H9 (cell line): Measurements from ENCODE around the gene P4HA2. TPM values are rescaled to one million over a fixed set of nuclear protein-coding genes. Genes with fewer than 3 reads are reported as not detected.
A peak's percentile ranks its signal among the peaks of the same experiment; 100 is the strongest.

ENCODE experiments used
- DNase-seq: peaks from one replicate; pipeline ENCODE4 v3.0.0-alpha.2; 2017
- H2AFZ ChIP-seq: one replicate; pipeline ENCODE4 v1.6.1; 2013; ENCODE audit warnings: mild to moderate bottlenecking, low read length, control low read depth, moderate library complexity
- H2AK5ac ChIP-seq: 2 replicates; pipeline ENCODE4 v1.6.1; 2013; ENCODE audit warnings: low read length, control low read depth, mixed read lengths; ENCODE audit not compliant: insufficient read length
- H2BK120ac ChIP-seq: one replicate; pipeline ENCODE4 v1.6.1; 2013; ENCODE audit warnings: low read depth, mild to moderate bottlenecking, low read length, control low read depth, inconsistent platforms; ENCODE audit not compliant: poor library complexity, severe bottlenecking
- H2BK12ac ChIP-seq: 2 replicates; pipeline ENCODE4 v1.6.1; 2013; ENCODE audit warnings: low read length, control low read depth, mixed read lengths, low read depth; ENCODE audit not compliant: insufficient read length
- H2BK15ac ChIP-seq: 2 replicates; pipeline ENCODE4 v1.6.1; 2013; ENCODE audit warnings: low read depth, low read length, control low read depth
- H2BK20ac ChIP-seq: one replicate; pipeline ENCODE4 v1.6.1; 2013; ENCODE audit warnings: low read depth, mild to moderate bottlenecking, low read length, control low read depth, inconsistent platforms; ENCODE audit not compliant: poor library complexity, severe bottlenecking
- H2BK5ac ChIP-seq: 2 replicates; pipeline ENCODE4 v1.6.1; 2013; ENCODE audit warnings: low read length, control low read depth, mixed read lengths; ENCODE audit not compliant: insufficient read length
- H3K14ac ChIP-seq: 2 replicates; pipeline ENCODE4 v1.6.1; 2013; ENCODE audit warnings: low read length, control low read depth; ENCODE audit not compliant: insufficient read depth
- H3K18ac ChIP-seq: 2 replicates; pipeline ENCODE4 v1.6.1; 2013; ENCODE audit warnings: low read depth, mild to moderate bottlenecking, mixed read lengths, low read length, control low read depth; ENCODE audit not compliant: insufficient read length
- H3K23ac ChIP-seq: 2 replicates; pipeline ENCODE4 v1.6.1; 2013; ENCODE audit warnings: low read length, control low read depth, mixed read lengths, low read depth; ENCODE audit not compliant: insufficient read length
- H3K23me2 ChIP-seq: 2 replicates; pipeline ENCODE4 v1.6.1; 2013; ENCODE audit warnings: low read depth, mild to moderate bottlenecking, mixed read lengths, low read length, control low read depth; ENCODE audit not compliant: insufficient read length, poor library complexity, severe bottlenecking
- H3K27ac ChIP-seq: 2 replicates; pipeline ENCODE4 v1.5.1; 2013; ENCODE audit warnings: low read length, control low read depth, mixed read lengths, low read depth; ENCODE audit not compliant: insufficient read length
- H3K27me3 ChIP-seq: 2 replicates; pipeline ENCODE4 v1.6.1; 2013; ENCODE audit warnings: low read length, control low read depth, inconsistent platforms; ENCODE audit not compliant: insufficient read depth
- H3K4ac ChIP-seq: 2 replicates; pipeline ENCODE4 v1.6.1; 2013; ENCODE audit warnings: low read depth, mild to moderate bottlenecking, control low read depth, inconsistent platforms, low read length, moderate library complexity
- H3K4me1 ChIP-seq: 2 replicates; pipeline ENCODE4 v1.6.1; 2013; ENCODE audit warnings: low read length, control low read depth, inconsistent platforms; ENCODE audit not compliant: insufficient read depth
- H3K4me2 ChIP-seq: 2 replicates; pipeline ENCODE4 v1.6.1; 2013; ENCODE audit warnings: low read length, control low read depth, mixed read lengths; ENCODE audit not compliant: insufficient read length, insufficient read depth
- H3K56ac ChIP-seq: 2 replicates; pipeline ENCODE4 v1.6.1; 2013; ENCODE audit warnings: low read depth, mild to moderate bottlenecking, mixed read lengths, low read length, control low read depth; ENCODE audit not compliant: insufficient read length
- H3K79me1 ChIP-seq: 2 replicates; pipeline ENCODE4 v1.6.1; 2013; ENCODE audit warnings: low read depth, mild to moderate bottlenecking, moderate library complexity, low read length, control low read depth, inconsistent platforms; ENCODE audit not compliant: insufficient read depth, poor library complexity, severe bottlenecking
- H3K79me2 ChIP-seq: 2 replicates; pipeline ENCODE4 v1.6.1; 2013; ENCODE audit warnings: low read length, control low read depth, inconsistent platforms; ENCODE audit not compliant: insufficient read depth
- H3K9ac ChIP-seq: 2 replicates; pipeline ENCODE4 v1.6.1; 2013; ENCODE audit warnings: low read length, control low read depth, mixed read lengths; ENCODE audit not compliant: insufficient read length; ENCODE audit errors: extremely low read depth
- H3K9me3 ChIP-seq: one replicate; pipeline ENCODE4 v1.6.1; 2013; ENCODE audit warnings: low read depth, low read length, inconsistent platforms; ENCODE audit not compliant: control insufficient read depth
- H3T11ph ChIP-seq: one replicate; pipeline ENCODE4 v1.6.1; 2013; ENCODE audit warnings: mild to moderate bottlenecking, low read length, control low read depth, inconsistent platforms
- H4K20me1 ChIP-seq: one replicate; pipeline ENCODE4 v1.6.1; 2013; ENCODE audit not compliant: control insufficient read depth, insufficient read length, insufficient read depth
- H4K5ac ChIP-seq: 2 replicates; pipeline ENCODE4 v1.6.1; 2013; ENCODE audit warnings: low read depth, mild to moderate bottlenecking, mixed read lengths, low read length, control low read depth; ENCODE audit not compliant: insufficient read length
- H4K8ac ChIP-seq: replicated peaks from 2 replicates; pipeline ENCODE4 v1.6.1; 2013; ENCODE audit warnings: low read length, control low read depth, mixed read lengths, low read depth; ENCODE audit not compliant: insufficient read length
- H4K91ac ChIP-seq: 2 replicates; pipeline ENCODE4 v1.6.1; 2013; ENCODE audit warnings: low read depth, mild to moderate bottlenecking, moderate library complexity, mixed read lengths, low read length, control low read depth; ENCODE audit not compliant: insufficient read length
- H3K27ac Mint-ChIP-seq, 3 experiments: 2 replicates in 2 of 3; 3 replicates in 1 of 3; pipeline ENCODE4 v1.8.0; 2020 to 2021; ENCODE audit warnings: mixed read lengths in 3 of 3, mild to moderate bottlenecking in 1 of 3, moderate library complexity in 1 of 3
- H3K27me3 Mint-ChIP-seq: 2 replicates; pipeline ENCODE4 v1.8.0; 2021; ENCODE audit warnings: low read depth, mild to moderate bottlenecking, moderate library complexity, mixed read lengths
- H3K36me3 Mint-ChIP-seq, 3 experiments: 2 replicates in 2 of 3; 3 replicates in 1 of 3; pipeline ENCODE4 v1.8.0; 2020 to 2021; ENCODE audit warnings: low read depth in 3 of 3, mixed read lengths in 3 of 3; ENCODE audit not compliant: insufficient read depth in 1 of 3
- H3K4me1 Mint-ChIP-seq, 2 experiments: 2 replicates each; pipeline ENCODE4 v1.8.0; 2020; ENCODE audit warnings: mixed read lengths in 2 of 2
- H3K4me3 Mint-ChIP-seq, 2 experiments: 2 replicates in 1 of 2; 3 replicates in 1 of 2; pipeline ENCODE4 v1.8.0; 2020 to 2021; ENCODE audit warnings: mild to moderate bottlenecking in 2 of 2, mixed read lengths in 2 of 2, moderate library complexity in 1 of 2
- H3K9me3 Mint-ChIP-seq, 2 experiments: 2 replicates in 1 of 2; 3 replicates in 1 of 2; pipeline ENCODE4 v1.8.0; 2020; ENCODE audit warnings: mild to moderate bottlenecking in 2 of 2, mixed read lengths in 2 of 2, moderate library complexity in 1 of 2
- CTCF ChIP-seq: fragments of 200-600 bp; sonication (generic); conservative IDR thresholded peaks from 3 replicates; pipeline ENCODE4 v1.8.0; 2021; ENCODE audit warnings: antibody characterized with exemption, mild to moderate bottlenecking
- WGBS: extraction: QIAGEN DNeasy Blood & Tissue Kit; methylation state at CpG from one replicate; pipeline ENCODE4 v1.1.7; 2013; ENCODE audit warnings: missing lambda C conversion rate, low lambda C conversion rate, mixed read lengths; ENCODE audit not compliant: insufficient read length; ENCODE audit errors: extremely low coverage; 5-methylcytosine and 5-hydroxymethylcytosine counted together
- total RNA-seq: library from RNA; stranded (reverse); gene quantifications from 2 replicates; pipeline ENCODE4 v1.2.1, GENCODE V29; 2021

Gene P4HA2
- total RNA-seq, 1 experiment from 2014 or later, result 15.3 TPM

DNA sequence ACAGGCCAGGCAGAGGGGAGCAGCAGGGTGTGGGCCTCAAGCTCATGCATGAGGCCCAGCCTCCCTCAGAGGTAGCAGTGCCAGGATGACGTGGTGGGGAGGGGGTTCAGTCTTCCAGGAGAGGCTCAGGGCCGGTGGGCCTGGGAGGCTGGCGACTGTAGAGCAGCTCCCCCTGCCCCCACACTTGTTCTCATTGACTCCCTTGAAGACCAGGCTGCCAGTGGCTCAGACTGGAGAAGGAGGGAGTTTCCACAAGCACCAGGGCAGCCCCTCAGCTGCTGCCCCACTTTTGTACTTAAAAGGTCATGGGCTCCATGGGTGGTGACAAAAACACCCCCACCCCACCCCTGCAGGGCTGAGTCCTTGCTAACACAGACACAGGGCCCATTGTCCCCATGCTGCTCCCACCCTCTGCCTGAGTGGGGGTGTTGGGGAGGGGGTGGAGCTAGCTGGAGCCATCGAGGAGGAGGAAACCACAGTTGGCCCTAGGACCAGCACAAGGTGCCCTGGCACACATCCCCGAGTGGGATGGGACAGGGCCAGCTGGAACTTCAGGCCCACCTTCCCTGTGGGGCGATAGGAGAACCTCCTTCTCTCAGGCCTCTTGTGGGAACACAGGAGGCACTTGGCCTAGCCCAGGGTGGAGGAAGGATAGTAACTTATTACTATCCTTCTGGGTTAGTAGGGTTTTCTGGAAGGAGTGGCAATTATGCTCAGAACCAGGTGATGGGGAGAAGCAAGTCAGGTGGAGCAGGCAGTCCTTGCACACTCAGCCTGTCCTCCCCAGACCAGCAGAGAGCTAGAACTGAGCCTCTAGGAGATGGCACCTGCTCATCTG, 40.5 kb upstream of the P4HA2 start:
- TF ChIP-seq CTCF, result no peak
- peak; percentile 14 for DNase-seq
- no peak overlapping the region for H3K4me2 ChIP-seq
- Mint-ChIP-seq H3K4me3 (no peak overlapping the region), H3K27me3 (no peaks in the 10 kb centered on the region; the same call in 1 of the 2 replicates), H3K27ac (no peak overlapping the region; a peak in 1 of 7 replicates), H3K36me3 (0 out of 7 replicates have a peak, but pooled peaks cover 0 to 3% (median 1%) of the 10 kb centered on the region in 3 experiments), H3K4me1 (peaks cover 8 to 16% of the 10 kb centered on the region in 2 experiments), H3K9me3 (no peaks in the 10 kb centered on the region)
- H3K4me1 ChIP-seq, result no peaks in the 10 kb centered on the region
- no peak overlapping the region for H3K56ac ChIP-seq
- H4K8ac ChIP-seq, result no peak overlapping the region
- no CpG with 5 or more reads among the region's 6 CpGs for WGBS
- no peak overlapping the region for H2BK120ac ChIP-seq
- no peak overlapping the region for H3K4ac ChIP-seq
- no peak overlapping the region for H4K5ac ChIP-seq
- no peak overlapping the region; the same call in 1 of the 2 replicates for H3K14ac ChIP-seq
- H3K79me1 ChIP-seq, result no peaks in the 10 kb centered on the region
- H2AFZ ChIP-seq, result no peak overlapping the region
- no peak overlapping the region for H3K23ac ChIP-seq
- H3K9ac ChIP-seq, result no peak overlapping the region
- no peak overlapping the region for H3K27ac ChIP-seq
- H4K91ac ChIP-seq, result no peak overlapping the region
- no peak overlapping the region for H3T11ph ChIP-seq
- no peak overlapping the region for H2AK5ac ChIP-seq
- H4K20me1 ChIP-seq, result no peaks in the 10 kb centered on the region
- H2BK15ac ChIP-seq, result no peak overlapping the region
- no peaks in the 10 kb centered on the region for H3K23me2 ChIP-seq
- no peaks in the 10 kb centered on the region for H3K27me3 ChIP-seq
- H3K9me3 ChIP-seq, result no peaks in the 10 kb centered on the region
- H2BK5ac ChIP-seq, result no peak overlapping the region
- H2BK12ac ChIP-seq, result no peak overlapping the region
- H2BK20ac ChIP-seq, result no peak overlapping the region
- H3K18ac ChIP-seq, result no peak overlapping the region
- no peaks in the 10 kb centered on the region for H3K79me2 ChIP-seq
